ENCODE results near the gene FHOD1. TPM values are rescaled to one million over a fixed set of nuclear protein-coding genes. Genes with fewer than 3 reads are reported as not detected.
A peak's percentile ranks its signal among the peaks of the same experiment; 100 is the strongest.

Gene FHOD1
- total and polyA plus RNA-seq, 10 donors, result 45.6 to 304 (median 147) TPM

DNA sequence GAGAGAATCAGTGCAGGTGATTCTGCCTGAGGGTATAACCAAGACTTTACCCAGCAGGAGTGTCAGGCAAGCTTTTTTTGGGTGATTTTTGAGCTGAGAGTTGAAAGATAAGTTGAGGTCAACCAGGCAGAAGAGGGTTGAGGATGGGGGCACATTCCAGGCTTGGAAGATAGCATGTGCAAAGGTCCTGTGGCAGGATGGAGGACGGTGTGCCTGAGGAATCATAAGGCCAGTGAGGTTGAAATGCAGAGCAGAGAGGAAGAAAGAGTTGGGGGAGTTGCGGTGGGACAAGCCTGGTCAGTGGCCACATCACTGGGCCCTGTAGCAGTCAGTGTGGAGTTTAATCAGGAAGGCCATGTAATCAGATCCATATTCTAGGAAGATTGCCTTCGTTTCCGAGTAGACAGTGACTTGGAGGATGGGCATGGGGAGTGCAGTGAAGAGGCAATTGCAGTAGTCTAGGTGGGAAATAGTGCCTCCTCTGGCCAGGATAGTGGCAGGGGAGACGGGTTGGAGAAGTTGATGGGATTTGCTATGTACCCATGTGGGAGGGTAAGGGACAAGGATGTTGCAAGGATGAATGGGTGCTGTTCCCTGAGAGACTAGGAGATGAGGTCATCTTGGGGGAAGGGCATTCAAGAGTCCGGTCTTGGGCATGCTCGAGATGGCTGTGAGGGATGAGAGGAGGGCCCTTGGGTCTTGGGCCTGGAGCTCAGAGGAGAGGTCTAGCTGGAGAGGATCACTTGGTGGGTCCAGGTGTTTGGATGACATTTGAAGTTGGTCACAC lies 36.0 kb upstream of the FHOD1 start:
- no peak overlapping the region for H3K4me3 ChIP-seq
- no peaks in the 10 kb centered on the region for H3K9me3 ChIP-seq
- no peak overlapping the region for H3K27ac ChIP-seq
- no peaks in the 10 kb centered on the region for H3K27me3 ChIP-seq (replicated peaks in 1 of 7)
- 92 to 97% (median 94%) methylated on average over 7 of the region's 7 CpGs for WGBS, 5 donors
- peaks cover 7 to 33% (median 16%) of the 10 kb centered on the region in 6 donors for H3K4me1 ChIP-seq
- peak; percentile 10 for DNase-seq
- intact Hi-C loops (cut with DNase I; ENCODE audit: low total_unique reads), result no loop called here
- TF ChIP-seq, protein P1, sequence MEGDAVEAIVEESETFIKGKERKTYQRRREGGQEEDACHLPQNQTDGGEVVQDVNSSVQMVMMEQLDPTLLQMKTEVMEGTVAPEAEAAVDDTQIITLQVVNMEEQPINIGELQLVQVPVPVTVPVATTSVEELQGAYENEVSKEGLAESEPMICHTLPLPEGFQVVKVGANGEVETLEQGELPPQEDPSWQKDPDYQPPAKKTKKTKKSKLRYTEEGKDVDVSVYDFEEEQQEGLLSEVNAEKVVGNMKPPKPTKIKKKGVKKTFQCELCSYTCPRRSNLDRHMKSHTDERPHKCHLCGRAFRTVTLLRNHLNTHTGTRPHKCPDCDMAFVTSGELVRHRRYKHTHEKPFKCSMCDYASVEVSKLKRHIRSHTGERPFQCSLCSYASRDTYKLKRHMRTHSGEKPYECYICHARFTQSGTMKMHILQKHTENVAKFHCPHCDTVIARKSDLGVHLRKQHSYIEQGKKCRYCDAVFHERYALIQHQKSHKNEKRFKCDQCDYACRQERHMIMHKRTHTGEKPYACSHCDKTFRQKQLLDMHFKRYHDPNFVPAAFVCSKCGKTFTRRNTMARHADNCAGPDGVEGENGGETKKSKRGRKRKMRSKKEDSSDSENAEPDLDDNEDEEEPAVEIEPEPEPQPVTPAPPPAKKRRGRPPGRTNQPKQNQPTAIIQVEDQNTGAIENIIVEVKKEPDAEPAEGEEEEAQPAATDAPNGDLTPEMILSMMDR (IDR thresholded peaks at IDR 0.05 in 8 of 11, conservative IDR thresholded peaks at IDR 0.05 in 3 of 11), result no peak
- TF ChIP-seq POLR2A (IDR thresholded peaks at IDR 0.05) (no peak), POLR2AphosphoS5 (IDR thresholded peaks at IDR 0.05) (no peak)
- H3K36me3 ChIP-seq, result peaks cover 0 to 8% (median 0%) of the 10 kb centered on the region in 6 donors

DNA sequence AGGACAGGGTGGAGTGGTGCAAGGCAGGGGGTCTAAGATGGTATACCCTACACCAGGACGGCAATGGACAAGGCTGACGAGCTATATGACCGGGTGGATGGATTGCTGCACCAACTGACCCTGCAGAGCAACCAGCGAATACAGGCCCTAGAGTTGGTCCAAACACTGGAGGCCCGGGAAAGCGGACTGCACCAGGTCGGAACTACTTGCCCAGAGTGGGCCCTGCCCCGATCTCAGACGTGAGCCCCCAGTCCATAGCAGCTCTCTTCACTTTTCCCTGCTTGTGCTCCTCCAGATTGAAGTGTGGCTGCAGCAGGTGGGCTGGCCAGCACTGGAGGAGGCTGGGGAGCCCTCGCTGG lies 35.1 kb upstream of the FHOD1 start:
- no peak overlapping the region for H3K27ac ChIP-seq
- peaks cover 11 to 41% (median 24%) of the 10 kb centered on the region in 6 donors for H3K4me1 ChIP-seq
- no peak overlapping the region for H3K4me3 ChIP-seq
- TF ChIP-seq, protein P1 (IDR thresholded peaks at IDR 0.05 in 8 of 11, conservative IDR thresholded peaks at IDR 0.05 in 3 of 11), result no peak
- TF ChIP-seq POLR2A (IDR thresholded peaks at IDR 0.05), result no peak
- 95 to 98% (median 96%) methylated on average over 3 to 10 of the region's 10 CpGs for WGBS, 5 donors
- no peaks in the 10 kb centered on the region for H3K27me3 ChIP-seq (replicated peaks in 1 of 7)
- H3K9me3 ChIP-seq, result no peaks in the 10 kb centered on the region
- intact Hi-C loops (cut with DNase I; ENCODE audit: low total_unique reads), result no loop called here
- no peak for DNase-seq
- peaks cover 0 to 9% (median 0%) of the 10 kb centered on the region in 6 donors for H3K36me3 ChIP-seq

DNA sequence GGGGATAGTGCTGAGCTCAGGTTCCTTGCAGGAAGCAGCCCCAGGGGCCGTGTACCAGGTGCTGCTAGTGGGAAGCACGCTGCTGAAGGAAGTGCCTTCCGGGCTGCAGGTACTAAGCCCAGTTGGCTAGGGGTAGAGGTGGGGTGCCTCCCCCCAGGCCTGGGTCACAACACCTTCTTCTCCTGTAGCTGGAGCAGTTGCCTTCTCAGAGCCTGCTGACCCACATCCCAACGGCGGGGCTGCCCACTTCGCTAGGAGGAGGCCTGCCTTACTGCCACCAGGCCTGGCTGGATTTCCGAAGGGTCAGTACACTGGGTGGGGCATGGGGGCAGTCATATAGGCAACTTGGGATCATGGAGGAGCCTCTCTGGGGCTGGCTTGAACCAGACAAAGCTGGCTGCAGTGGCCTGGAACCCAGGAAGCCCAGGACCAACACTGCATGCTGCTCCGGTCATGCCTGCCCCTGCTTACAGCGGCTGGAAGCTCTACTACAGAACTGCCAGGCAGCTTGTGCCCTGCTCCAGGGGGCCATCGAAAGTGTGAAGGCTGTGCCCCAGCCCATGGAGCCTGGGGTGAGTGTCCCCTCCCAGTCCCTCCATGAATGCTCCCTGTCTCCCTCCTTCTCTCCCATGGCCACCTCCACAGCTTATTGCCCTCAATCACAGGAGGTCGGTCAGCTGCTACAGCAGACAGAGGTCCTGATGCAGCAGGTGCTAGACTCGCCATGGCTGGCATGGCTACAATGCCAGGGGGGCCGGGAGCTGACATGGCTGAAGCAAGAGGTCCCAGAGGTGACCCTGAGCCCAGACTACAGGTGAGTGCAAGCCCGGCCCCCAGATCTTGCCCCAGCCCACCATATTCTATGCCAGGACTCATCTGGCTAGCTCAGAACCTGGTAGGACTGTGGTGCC lies 34.5 kb upstream of the FHOD1 start:
- DNase-seq, result peak; percentile 56
- H3K4me1 ChIP-seq, result peaks cover 11 to 44% (median 25%) of the 10 kb centered on the region in 6 donors
- intact Hi-C loops (cut with DNase I; ENCODE audit: low total_unique reads), result no loop called here
- TF ChIP-seq POLR2A (IDR thresholded peaks at IDR 0.05) (no peak), POLR2AphosphoS5 (IDR thresholded peaks at IDR 0.05) (no peak)
- TF ChIP-seq, protein P1 (IDR thresholded peaks at IDR 0.05 in 8 of 11, conservative IDR thresholded peaks at IDR 0.05 in 3 of 11), result no peak
- peaks cover 0 to 14% (median 0%) of the 10 kb centered on the region in 6 donors for H3K36me3 ChIP-seq
- H3K27me3 ChIP-seq (replicated peaks in 1 of 7), result no peaks in the 10 kb centered on the region
- no peak overlapping the region for H3K27ac ChIP-seq
- 87 to 94% (median 91%) methylated on average over 3 to 14 of the region's 14 CpGs for WGBS, 5 donors
- no peak overlapping the region for H3K4me3 ChIP-seq
- H3K9me3 ChIP-seq, result no peaks in the 10 kb centered on the region

All from spleen (tissue), 11 donors.